NCI-H1436 treated with DMSO at 0.1 percent for 48 hours (cell line): ENCODE results near the gene RAB22A.
"Not testable (repeated sequence)": the region's sequence is repeated elsewhere in the genome, so short reads cannot be mapped to it uniquely, and the experiment has no call there.

Experiments
- DNase-seq: peaks from one replicate; lab custom pipeline; 2025; lab: John Stamatoyannopoulos, UW

RAB22A gene

DNA sequence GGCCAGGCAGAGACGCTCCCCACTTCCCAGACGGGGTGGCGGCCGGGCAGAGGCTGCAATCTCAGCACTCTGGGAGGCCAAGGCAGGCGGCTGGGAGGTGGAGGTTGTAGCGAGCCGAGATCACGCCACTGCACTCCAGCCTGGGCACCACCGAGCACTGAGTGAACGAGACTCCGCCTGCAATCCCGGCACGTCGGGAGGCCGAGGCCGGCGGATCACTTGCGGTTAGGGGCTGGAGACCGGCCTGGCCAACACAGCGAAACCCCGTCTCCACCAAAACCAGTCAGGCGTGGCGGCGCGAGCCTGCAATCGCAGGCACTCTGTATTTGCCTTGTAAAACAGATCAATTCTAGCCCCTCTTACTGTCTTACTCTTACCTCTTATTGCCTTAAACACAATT lies 105.3 kb downstream of the RAB22A start:
- not testable (repeated sequence) for DNase-seq

- DNase-seq: no peak
Observed at GRCh38 chr20:58416057-58416456, 106.5 kb downstream of the RAB22A start.

DNA sequence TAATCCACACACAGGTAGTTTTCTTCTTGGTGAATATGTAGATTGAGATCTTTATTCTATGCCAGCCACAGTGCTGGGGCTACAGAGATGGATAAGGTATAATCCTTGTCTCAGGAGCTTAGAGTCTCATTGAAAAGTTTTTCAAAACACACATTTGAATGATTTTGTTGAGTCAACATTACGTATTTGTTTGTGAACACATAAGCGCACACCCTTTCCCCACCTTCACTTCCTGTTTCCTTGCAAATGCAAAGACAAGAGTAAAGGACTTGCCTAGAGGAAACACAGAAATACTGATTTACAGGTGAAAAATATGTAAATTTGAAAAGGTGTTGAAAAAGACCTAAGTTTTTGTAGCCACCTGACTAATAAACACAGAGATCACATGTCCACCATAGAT lies 107.3 kb downstream of the RAB22A start:
- DNase-seq: no peak
